DMS153 treated with DMSO at 0.1 percent for 48 hours (cell line): Measurements from ENCODE around the gene OGA.
"Not testable (repeated sequence)": the region's sequence is repeated elsewhere in the genome, so short reads cannot be mapped to it uniquely, and the experiment has no call there.

Experiments
- DNase-seq: peaks from one replicate; lab custom pipeline; 2025; ENCODE audit not compliant: unreplicated experiment; lab: John Stamatoyannopoulos, UW

OGA gene

GRCh38 chr10:101807158-101807557 is 11.1 kb downstream of the OGA start:
- DNase-seq: no peak

- DNase-seq: no peak
Measured at GRCh38 chr10:101803511-101803910, 14.7 kb downstream of the OGA start.

GRCh38 chr10:101797403-101798059 is 20.7 kb downstream of the OGA start:
- no peak for DNase-seq

- DNase-seq: no peak
Measured at GRCh38 chr10:101793526-101793925, 24.7 kb downstream of the OGA start.

- no peak for DNase-seq
Measured at GRCh38 chr10:101789686-101790085, 28.6 kb downstream of the OGA start.

- DNase-seq: not testable (repeated sequence)
Measured at GRCh38 chr10:101789231-101789630, 29.0 kb downstream of the OGA start.

GRCh38 chr10:101785801-101786200 is 32.4 kb downstream of the OGA start:
- no peak for DNase-seq

GRCh38 chr10:101784558-101784957 is 33.7 kb downstream of the OGA start:
- no peak for DNase-seq

- no peak for DNase-seq
Measured at GRCh38 chr10:101783736-101784118, 34.5 kb downstream of the OGA start.

GRCh38 chr10:101782811-101783735 is 35.2 kb downstream of the OGA start, which contains the start of gene NPM3:
NPM3 (minus strand) TSS chr10:101783446; CDS start chr10:101783390, 56 bp downstream.
- peak; percentile 40 for DNase-seq

- DNase-seq: no peak
Measured at GRCh38 chr10:101781984-101782810, 36.0 kb downstream of the OGA start.

GRCh38 chr10:101781655-101781983 is 36.6 kb downstream of the OGA start:
- no peak for DNase-seq

GRCh38 chr10:101780818-101781654 is 37.2 kb downstream of the OGA start:
- no peak for DNase-seq

GRCh38 chr10:101780187-101780817 is 37.9 kb downstream of the OGA start:
- DNase-seq: no peak

GRCh38 chr10:101779544-101780186 is 38.6 kb downstream of the OGA start:
- no peak for DNase-seq

GRCh38 chr10:101778781-101779543 is 39.3 kb downstream of the OGA start:
- DNase-seq: no peak

- DNase-seq: no peak
Measured at GRCh38 chr10:101778151-101778780, 40.0 kb downstream of the OGA start.

GRCh38 chr10:101777619-101778145 is 40.6 kb downstream of the OGA start:
- no peak for DNase-seq
